Astrocyte of the spinal cord (primary cell): ENCODE results near the gene TFIP11.

Source experiments
- DNase-seq: peaks from one replicate; pipeline ENCODE4 v3.0.0; 2011; ENCODE audit warnings: low read depth, low spot score
- H3K4me3 ChIP-seq: 2 replicates; pipeline ENCODE4 v1.5.1; 2011; ENCODE audit warnings: low read depth, mild to moderate bottlenecking, low read length, moderate library complexity
- CTCF ChIP-seq: IDR thresholded peaks from 2 replicates; pipeline ENCODE4 v1.5.1; 2012; ENCODE audit warnings: low read depth, mild to moderate bottlenecking, low read length, inconsistent platforms
- in situ Hi-C: cut with HindIII; loops from 2 replicates; pipeline ENCODE4 v1.10.0; 2017; ENCODE audit warnings: low sequenced_read_pairs

TFIP11 gene

GRCh38 chr22:26525946-26526564 is 13.8 kb upstream of the TFIP11 start:
- no peak for DNase-seq
- no peak for TF ChIP-seq CTCF
- no peak overlapping the region for H3K4me3 ChIP-seq
- in situ Hi-C loops: no loop called here

GRCh38 chr22:26524870-26525269 is 12.6 kb upstream of the TFIP11 start:
- TF ChIP-seq CTCF: no peak
- no peak overlapping the region for H3K4me3 ChIP-seq
- DNase-seq: no peak
- in situ Hi-C loops: no loop called here

- no peak for TF ChIP-seq CTCF
- in situ Hi-C loops: no loop called here
- DNase-seq: no peak
- no peak overlapping the region for H3K4me3 ChIP-seq
Measured at GRCh38 chr22:26522592-26522991, 10.3 kb upstream of the TFIP11 start.

- in situ Hi-C loops: no loop called here
- no peak for TF ChIP-seq CTCF
- no peak overlapping the region for H3K4me3 ChIP-seq
- no peak for DNase-seq
Measured at GRCh38 chr22:26522012-26522411, 9.7 kb upstream of the TFIP11 start.

GRCh38 chr22:26517429-26517828 is 5.2 kb upstream of the TFIP11 start:
- no peak overlapping the region for H3K4me3 ChIP-seq
- no peak for TF ChIP-seq CTCF
- DNase-seq: no peak
- in situ Hi-C loops: no loop called here

GRCh38 chr22:26516503-26516902 is 4.2 kb upstream of the TFIP11 start:
- DNase-seq: no peak
- in situ Hi-C loops: no loop called here
- no peak for TF ChIP-seq CTCF
- H3K4me3 ChIP-seq: no peak overlapping the region

- in situ Hi-C loops: no loop called here
- no peak overlapping the region for H3K4me3 ChIP-seq
- DNase-seq: no peak
- no peak for TF ChIP-seq CTCF
Measured at GRCh38 chr22:26515931-26516330, 3.7 kb upstream of the TFIP11 start.
